A673 (cell line): ENCODE results near the gene GGNBP2. TPM values are rescaled to one million over a fixed set of nuclear protein-coding genes. Genes with fewer than 3 reads are reported as not detected.
A peak's percentile ranks its signal among the peaks of the same experiment; 100 is the strongest.

Source experiments
- BruUV-seq: library from RNA; stranded (reverse); fragments of 400-500 nt; replicated peaks from 2 replicates; lab custom pipeline; 2021; lab: Mats Ljungman, UMichigan
- CTCF ChIA-PET: fragments of 300-600 bp; sonication (Branson Sonifier 250); formaldehyde crosslinking; loops from one replicate; lab custom pipeline; 2022; ENCODE audit warnings: antibody characterized with exemption; lab: Charles Lee
- POLR2A ChIA-PET: fragments of 300-600 bp; sonication (Branson Sonifier 250); formaldehyde crosslinking; loops from one replicate; lab custom pipeline; 2022; ENCODE audit warnings: antibody characterized with exemption; ENCODE audit not compliant: low non-redundant PET; lab: Charles Lee
- DNase-seq: peaks from one replicate; pipeline ENCODE4 v3.0.0-alpha.2; 2015; ENCODE audit warnings: low spot score
- H3K27ac ChIP-seq: fragments of 200-600 bp; sonication (generic); 2 replicates; pipeline ENCODE4 v1.5.1; 2016; ENCODE audit warnings: mixed run types, low read depth, mild to moderate bottlenecking, mixed read lengths, antibody characterized with exemption, low read length; ENCODE audit not compliant: poor library complexity, severe bottlenecking
- H3K27me3 ChIP-seq: fragments of 200-600 bp; sonication (generic); replicated peaks from 2 replicates; pipeline ENCODE4 v1.6.1; 2017; ENCODE audit warnings: mixed run types, low read depth, mild to moderate bottlenecking, mixed read lengths, antibody characterized with exemption, low read length; ENCODE audit not compliant: insufficient read depth, poor library complexity
- H3K36me3 ChIP-seq: fragments of 200-600 bp; sonication (generic); 2 replicates; pipeline ENCODE4 v1.6.1; 2016; ENCODE audit warnings: mixed run types, mild to moderate bottlenecking, mixed read lengths, antibody characterized with exemption, low read length; ENCODE audit not compliant: insufficient read depth, poor library complexity, severe bottlenecking
- H3K4me1 ChIP-seq: fragments of 200-600 bp; sonication (generic); 2 replicates; pipeline ENCODE4 v1.6.1; 2017; ENCODE audit warnings: mixed run types, mild to moderate bottlenecking, mixed read lengths, antibody characterized with exemption, low read length; ENCODE audit not compliant: insufficient read depth, poor library complexity, severe bottlenecking
- H3K4me3 ChIP-seq: fragments of 200-600 bp; sonication (generic); 2 replicates; pipeline ENCODE4 v1.5.1; 2016; ENCODE audit warnings: low read depth, mixed run types, mild to moderate bottlenecking, mixed read lengths, low read length; ENCODE audit not compliant: poor library complexity, severe bottlenecking
- H3K9me3 ChIP-seq: fragments of 200-600 bp; sonication (generic); 2 replicates; pipeline ENCODE4 v1.6.1; 2016; ENCODE audit warnings: mixed run types, low read depth, mild to moderate bottlenecking, mixed read lengths, antibody characterized with exemption, low read length; ENCODE audit not compliant: poor library complexity, severe bottlenecking
- EZH2 ChIP-seq: fragments of 200-600 bp; sonication (generic); IDR thresholded peaks from 2 replicates; pipeline ENCODE4 v1.6.1; 2017; ENCODE audit warnings: borderline replicate concordance, low read depth, mild to moderate bottlenecking, mixed read lengths, antibody characterized with exemption, low read length; ENCODE audit not compliant: poor library complexity, severe bottlenecking
- intact Hi-C: fragments of 100-400 bp; cut with micrococcal nuclease; formaldehyde crosslinking; loops from one replicate; pipeline ENCODE4 v1.10.0; 2022; ENCODE audit not compliant: unreplicated experiment
- total RNA-seq: library from RNA; stranded (reverse); gene quantifications from 2 replicates; pipeline ENCODE4 v1.2.3, GENCODE V29; 2021
- TF ChIP-seq, protein P1 (sequence below): fragments of 300-800, 200-600 bp; sonication (generic); conservative IDR thresholded peaks from 2 replicates; pipeline ENCODE4 v1.5.1; 2017; ENCODE audit warnings: low read depth, mild to moderate bottlenecking, antibody characterized with exemption, low read length, moderate library complexity, mixed read lengths

GGNBP2 gene
- total RNA-seq, 1 experiment from 2014 or later = 50.4 TPM

- CTCF ChIA-PET = no interaction called here
- intact Hi-C loops = no loop called here
- POLR2A ChIA-PET = interaction anchor here (0.6 kb wide), 1 partner anchor 14 kb away, joined by 4 read pairs; no protein-coding TSS in a partner anchor
Measured at GRCh38 chr17:36535669-36536081, 9.0 kb upstream of the GGNBP2 start.

GRCh38 chr17:36540696-36541095 is 4.0 kb upstream of the GGNBP2 start:
- intact Hi-C loops = no loop called here
- no peak for TF ChIP-seq EZH2
- TF ChIP-seq, protein P1, sequence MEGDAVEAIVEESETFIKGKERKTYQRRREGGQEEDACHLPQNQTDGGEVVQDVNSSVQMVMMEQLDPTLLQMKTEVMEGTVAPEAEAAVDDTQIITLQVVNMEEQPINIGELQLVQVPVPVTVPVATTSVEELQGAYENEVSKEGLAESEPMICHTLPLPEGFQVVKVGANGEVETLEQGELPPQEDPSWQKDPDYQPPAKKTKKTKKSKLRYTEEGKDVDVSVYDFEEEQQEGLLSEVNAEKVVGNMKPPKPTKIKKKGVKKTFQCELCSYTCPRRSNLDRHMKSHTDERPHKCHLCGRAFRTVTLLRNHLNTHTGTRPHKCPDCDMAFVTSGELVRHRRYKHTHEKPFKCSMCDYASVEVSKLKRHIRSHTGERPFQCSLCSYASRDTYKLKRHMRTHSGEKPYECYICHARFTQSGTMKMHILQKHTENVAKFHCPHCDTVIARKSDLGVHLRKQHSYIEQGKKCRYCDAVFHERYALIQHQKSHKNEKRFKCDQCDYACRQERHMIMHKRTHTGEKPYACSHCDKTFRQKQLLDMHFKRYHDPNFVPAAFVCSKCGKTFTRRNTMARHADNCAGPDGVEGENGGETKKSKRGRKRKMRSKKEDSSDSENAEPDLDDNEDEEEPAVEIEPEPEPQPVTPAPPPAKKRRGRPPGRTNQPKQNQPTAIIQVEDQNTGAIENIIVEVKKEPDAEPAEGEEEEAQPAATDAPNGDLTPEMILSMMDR = no peak
- CTCF ChIA-PET = no interaction called here
- Histone ChIP-seq H3K9me3 (no peaks in the 10 kb centered on the region), H3K36me3 (no peaks in the 10 kb centered on the region), H3K4me1 (no peaks in the 10 kb centered on the region), H3K4me3 (no peak overlapping the region), H3K27me3 (no peaks in the 10 kb centered on the region), H3K27ac (no peak overlapping the region)
- POLR2A ChIA-PET = no interaction called here
- no TSS peak for BruUV-seq
- no peak for DNase-seq

More at GRCh38 chr17:36535669-36536081, 9.0 kb upstream of the GGNBP2 start:
- Histone ChIP-seq H3K4me3 (peak overlapping the region; percentile 62), H3K27ac (peak overlapping the region; percentile 92), H3K9me3 (no peaks in the 10 kb centered on the region), H3K27me3 (no peaks in the 10 kb centered on the region), H3K36me3 (peaks cover 8% of the 10 kb centered on the region), H3K4me1 (peaks cover 4% of the 10 kb centered on the region)
- no peak for DNase-seq
- BruUV-seq = TSS peak; percentile 65
- TF ChIP-seq, protein P1 = no peak
- no peak for TF ChIP-seq EZH2

DNA sequence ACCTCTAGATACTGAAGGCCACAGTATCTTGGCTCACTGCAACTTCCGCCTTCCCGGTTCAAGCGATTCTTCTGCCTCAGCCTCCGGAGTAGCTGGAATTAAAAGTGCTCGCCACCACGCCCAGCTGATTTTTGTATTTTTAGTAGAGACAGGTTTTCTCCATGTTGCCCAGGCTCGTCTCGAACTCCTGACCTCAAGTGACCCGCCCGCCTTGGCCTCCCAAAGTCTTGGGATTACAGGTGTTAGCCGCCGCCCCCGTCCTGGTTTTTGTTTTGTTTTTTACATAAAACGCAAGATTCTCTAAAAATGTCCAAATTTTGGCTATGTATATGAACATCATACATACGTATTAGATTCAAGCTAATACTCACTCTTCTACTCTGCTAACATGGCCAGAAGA is 2.0 kb upstream of the GGNBP2 start:
- H3K9me3 ChIP-seq = no peaks in the 10 kb centered on the region
- ChIA-PET CTCF (no interaction called here), POLR2A (no interaction called here)
- no TSS peak for BruUV-seq
- no peak overlapping the region for H3K27ac ChIP-seq
- no peak for DNase-seq
- TF ChIP-seq, protein P1 = no peak
- no peak for TF ChIP-seq EZH2
- peaks cover 5% of the 10 kb centered on the region for H3K4me1 ChIP-seq
- intact Hi-C loops = no loop called here
- H3K4me3 ChIP-seq = no peak overlapping the region
- no peaks in the 10 kb centered on the region for H3K27me3 ChIP-seq
- no peaks in the 10 kb centered on the region for H3K36me3 ChIP-seq
